NB4 (cell line): ENCODE results near the gene NEU1.

ENCODE experiments used
- POLR2A ChIP-seq: IDR thresholded peaks from 2 replicates; pipeline ENCODE4 v1.6.1; 2011; ENCODE audit warnings: mild to moderate bottlenecking; ENCODE audit not compliant: insufficient read length; ENCODE audit errors: extremely low read depth
- TF ChIP-seq, protein P1 (sequence below): IDR thresholded peaks from one replicate; pipeline ENCODE4 v1.5.1; 2012; ENCODE audit warnings: low read depth, low read length

DNA sequence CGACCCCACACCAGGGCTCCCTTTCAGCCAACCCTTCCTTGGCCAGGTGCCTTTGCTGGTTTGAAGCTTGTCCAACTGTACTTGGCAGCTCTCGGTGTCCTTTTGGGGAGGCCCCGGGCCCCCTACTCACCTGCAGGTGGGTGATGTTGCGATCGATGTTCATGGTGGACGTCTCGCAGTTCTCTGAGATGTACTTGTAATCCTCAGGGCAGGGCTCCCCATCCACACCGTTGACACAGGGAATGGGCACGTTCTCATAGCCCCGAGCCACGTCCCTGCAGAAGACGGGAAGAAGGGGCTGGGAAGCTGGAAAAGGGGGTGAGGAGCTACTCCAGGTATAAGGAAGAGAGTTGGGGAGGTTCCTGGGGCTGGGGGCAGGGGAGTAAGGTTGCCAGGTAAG, 21.1 kb upstream of the NEU1 start:
- TF ChIP-seq, protein P1, sequence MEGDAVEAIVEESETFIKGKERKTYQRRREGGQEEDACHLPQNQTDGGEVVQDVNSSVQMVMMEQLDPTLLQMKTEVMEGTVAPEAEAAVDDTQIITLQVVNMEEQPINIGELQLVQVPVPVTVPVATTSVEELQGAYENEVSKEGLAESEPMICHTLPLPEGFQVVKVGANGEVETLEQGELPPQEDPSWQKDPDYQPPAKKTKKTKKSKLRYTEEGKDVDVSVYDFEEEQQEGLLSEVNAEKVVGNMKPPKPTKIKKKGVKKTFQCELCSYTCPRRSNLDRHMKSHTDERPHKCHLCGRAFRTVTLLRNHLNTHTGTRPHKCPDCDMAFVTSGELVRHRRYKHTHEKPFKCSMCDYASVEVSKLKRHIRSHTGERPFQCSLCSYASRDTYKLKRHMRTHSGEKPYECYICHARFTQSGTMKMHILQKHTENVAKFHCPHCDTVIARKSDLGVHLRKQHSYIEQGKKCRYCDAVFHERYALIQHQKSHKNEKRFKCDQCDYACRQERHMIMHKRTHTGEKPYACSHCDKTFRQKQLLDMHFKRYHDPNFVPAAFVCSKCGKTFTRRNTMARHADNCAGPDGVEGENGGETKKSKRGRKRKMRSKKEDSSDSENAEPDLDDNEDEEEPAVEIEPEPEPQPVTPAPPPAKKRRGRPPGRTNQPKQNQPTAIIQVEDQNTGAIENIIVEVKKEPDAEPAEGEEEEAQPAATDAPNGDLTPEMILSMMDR: no peak
- no peak for TF ChIP-seq POLR2A
